NCI-H1092 treated with DMSO at 0.1 percent for 48 hours (cell line): ENCODE data around the gene IFT43.

Source experiments
- DNase-seq: peaks from one replicate; lab custom pipeline; 2025; lab: John Stamatoyannopoulos, UW

IFT43 gene

DNA sequence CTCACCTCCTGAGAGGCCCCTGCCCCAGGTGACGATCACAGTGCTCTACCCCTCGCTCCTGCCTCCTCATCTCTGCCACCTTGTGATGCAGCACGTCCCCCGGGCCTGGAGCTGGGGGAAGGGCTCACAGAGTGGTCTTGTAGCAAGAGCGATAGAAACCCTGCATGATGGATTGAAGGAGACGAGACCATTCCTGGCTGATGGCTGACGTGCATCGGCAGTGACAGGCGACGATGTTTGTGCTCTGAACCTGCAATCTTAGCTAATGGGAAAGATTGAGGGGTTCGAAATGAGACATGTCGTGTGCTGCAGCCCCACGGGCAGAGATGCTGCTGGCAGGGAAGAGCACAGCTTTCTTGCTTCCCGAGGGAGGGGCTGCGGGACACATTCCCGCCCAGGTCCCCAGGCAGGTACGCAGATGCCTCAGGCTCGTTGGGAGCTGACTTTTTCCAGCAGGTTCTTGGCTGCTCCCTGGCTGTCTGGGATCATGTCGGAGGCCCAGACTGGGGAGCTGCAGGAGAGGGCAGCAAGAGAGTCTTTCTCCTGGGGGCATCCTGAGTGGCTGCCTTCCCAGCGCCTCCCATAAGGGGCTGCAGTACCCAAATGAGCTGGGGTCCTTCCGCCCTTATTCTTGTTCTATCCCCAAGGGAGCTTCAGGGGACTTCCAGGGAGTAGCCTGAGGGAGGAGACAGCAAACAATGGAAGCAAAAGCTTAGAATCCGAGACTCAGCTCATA, 127.5 kb downstream of the IFT43 start:
- no peak for DNase-seq

DNA sequence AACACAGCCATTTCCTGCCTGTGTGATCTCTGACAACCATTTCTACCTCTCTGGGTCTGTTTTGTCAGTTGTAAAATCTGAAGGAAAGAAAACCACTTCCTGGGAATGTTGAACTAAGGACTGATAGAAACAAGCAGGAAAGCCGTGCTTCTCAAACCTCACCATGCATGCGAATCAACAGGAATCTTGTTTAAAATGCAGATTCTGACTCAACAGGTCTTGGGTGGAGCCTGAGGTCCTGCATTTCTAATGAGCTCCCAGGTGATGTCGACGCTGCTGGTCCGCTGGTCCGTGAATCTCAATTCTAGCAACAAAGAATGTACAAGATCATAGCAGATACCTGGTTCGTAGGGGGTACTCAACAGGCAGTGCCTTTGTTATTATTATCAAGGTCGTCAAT, 128.1 kb downstream of the IFT43 start:
- no peak for DNase-seq

DNA sequence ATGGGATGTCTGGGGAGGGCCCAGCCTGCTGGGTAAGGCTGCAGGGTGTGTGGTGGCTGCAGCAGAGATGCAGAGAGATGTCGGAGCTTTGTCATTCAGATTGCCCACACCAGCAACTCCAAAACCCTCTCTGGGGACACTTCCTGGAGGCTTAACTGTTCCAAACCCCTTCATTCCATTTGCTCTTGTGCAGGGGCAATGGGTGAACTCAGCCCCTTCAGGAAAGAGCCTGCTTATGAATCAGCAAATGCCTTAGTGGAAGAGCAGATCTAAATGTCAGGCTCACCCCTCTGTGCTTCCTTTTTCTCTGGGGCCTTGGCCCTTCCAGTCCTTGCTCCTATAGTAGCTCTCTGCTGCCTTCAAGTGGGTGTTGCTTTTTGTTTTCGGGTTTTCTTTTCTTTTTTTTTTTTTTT, 129.5 kb downstream of the IFT43 start:
- DNase-seq = no peak

DNA sequence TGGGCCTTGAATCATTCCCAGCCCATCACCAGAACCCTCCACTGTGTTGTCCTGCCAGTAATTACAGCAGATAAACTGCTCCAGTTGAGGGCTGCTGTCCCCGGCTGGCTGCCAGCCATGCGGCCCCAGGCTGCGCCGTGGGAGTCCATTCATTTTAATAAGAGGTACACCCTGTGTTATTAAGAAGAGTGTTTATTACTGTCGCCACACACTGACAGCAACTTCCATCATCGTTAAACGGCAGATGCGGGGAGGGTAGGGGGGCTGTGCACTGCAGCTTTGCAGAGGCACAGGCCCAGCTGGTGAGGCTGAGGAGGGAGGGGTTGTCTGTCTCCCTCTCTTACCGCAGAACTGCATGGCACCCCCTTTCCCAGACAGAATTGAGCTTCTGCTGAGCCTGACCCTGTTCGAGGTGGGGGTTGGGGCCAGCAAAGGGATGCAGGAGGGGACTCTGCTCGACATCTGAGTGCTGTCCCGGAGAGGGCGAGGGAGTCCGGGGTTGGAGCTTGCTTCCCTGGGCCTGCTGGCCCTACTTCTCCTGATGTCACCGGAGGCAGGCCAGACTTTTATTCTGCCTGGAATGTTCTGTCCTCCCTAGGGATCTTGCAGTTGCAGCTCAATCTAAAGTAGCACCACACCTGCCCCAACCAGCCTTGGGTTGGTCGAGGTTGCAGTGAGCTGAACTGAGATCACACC, 132.4 kb downstream of the IFT43 start:
- peak; percentile 60 for DNase-seq

DNA sequence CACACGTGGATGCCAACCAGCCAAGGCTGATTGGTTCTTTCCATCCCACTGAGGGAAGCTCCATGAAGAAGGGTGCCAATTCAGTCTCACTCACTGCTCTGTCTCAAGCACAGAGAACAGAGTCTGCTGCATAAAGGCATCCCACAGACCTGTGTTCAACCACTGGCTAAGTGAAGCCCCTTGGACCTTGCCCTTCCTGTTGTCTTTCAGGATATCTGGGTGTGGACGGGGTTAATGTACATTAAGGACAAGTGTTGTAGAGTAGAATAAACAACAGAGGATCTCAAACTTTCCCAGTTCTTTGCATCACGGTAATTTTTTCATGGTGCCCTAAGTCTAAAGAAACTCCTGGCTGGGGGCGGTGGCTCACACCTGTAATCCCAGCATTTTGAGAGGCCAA, 133.0 kb downstream of the IFT43 start:
- no peak for DNase-seq

DNA sequence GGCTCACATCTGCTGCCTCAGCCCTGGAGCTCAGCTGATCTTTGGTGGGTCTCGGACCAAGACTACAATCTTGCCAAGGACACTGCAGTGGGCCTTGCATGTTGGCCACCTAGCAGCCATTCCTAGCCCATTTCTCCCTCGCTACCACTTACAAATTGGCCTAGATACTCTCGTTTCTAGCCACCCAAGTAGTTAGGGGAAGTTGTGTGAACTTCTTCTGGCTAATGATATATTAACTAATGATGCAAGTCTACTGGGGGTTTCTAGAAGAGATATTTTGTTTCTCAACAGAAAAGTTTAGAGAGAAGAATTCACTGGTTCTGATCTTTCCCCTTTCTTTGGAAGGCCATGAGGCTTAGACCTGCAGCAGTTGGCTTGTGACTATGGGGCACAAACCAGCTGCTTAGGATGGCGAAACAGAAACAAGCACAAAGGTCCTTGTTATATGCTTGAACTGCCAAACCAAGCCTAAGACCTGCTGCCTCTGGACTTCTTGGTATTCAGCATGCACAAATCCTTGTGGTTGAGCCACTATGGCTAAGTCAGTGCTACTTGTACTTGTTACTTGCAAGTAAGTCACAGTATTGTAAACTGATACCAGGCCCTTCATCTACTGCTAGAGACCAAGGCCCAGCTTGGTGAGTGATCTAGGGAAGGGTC, 135.7 kb downstream of the IFT43 start:
- no peak for DNase-seq

DNA sequence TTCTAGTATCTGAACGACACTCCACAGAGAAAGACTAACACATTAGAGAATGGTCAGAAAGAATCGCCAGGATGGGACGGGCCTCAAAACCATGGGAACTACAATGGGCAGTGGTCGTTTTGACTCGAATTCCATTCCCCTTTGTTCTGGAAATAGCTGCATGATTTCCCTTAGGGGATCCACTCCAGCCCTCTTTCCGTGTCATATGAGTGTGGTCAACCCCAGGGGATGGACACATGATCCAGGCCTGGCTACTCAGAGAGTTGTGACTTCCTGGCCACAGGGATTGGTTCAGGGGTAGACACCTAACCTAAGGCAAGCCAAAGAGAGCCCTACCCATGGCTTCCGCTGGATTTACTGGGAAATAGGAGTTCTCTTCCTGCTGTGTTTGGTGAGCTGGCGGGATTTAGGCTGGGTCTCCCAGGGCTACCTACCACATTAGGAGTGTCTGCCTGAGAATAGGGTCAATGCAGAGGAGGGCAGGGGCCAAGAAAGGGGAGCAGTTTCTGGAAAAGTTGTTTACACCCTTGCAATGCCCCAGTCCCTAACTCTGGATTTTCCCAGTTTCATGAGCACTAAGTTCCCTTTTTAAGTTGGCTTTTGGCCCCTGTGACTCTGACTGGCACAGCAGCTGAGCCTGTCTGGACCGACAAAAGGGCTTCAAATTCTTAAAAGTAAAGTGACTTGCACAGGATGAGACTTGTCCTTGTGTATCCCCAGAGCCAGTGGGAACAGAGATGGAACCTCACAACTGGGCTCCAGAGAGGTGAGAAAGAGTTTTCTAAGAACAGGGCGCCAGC, 138.1 kb downstream of the IFT43 start:
- no peak for DNase-seq

DNA sequence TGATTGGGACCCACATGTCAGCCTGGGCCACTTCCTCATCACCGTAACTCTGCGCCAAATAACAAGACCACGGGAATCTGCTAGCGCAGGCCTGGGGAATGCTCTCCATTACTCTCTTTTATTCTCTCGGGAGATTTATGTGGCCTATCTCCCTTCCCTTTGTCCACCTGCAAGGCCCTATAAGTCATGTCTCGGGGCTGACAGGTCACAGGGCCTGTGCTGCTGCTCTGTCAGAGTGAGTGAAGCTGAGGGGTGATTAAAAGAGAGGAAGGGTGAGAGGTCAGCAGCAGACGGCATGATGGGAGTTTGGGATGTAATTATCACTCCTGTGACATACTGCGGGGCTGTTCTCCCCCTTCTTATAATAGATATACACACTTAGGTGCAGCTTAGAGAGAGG, 139.9 kb downstream of the IFT43 start:
- no peak for DNase-seq

DNA sequence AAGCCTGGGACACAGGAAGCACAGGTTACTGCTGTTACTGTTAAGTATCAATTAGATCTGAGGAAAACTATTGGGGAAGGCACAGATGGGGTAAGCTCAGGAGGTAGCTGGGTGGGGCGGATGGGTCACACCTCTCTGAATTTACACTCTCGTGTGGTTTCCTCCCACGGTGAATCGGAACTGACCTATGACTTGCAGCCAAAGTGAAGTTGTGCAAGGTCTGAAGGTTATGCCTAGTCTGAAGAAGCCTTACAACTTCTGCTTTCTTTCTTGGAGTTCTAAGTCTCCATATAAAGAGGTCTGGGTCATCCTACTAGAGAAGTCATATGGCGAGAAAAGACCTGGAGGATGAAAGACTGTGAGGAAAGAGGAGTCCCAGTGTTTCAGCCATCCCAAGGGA, 140.5 kb downstream of the IFT43 start:
- DNase-seq = no peak

DNA sequence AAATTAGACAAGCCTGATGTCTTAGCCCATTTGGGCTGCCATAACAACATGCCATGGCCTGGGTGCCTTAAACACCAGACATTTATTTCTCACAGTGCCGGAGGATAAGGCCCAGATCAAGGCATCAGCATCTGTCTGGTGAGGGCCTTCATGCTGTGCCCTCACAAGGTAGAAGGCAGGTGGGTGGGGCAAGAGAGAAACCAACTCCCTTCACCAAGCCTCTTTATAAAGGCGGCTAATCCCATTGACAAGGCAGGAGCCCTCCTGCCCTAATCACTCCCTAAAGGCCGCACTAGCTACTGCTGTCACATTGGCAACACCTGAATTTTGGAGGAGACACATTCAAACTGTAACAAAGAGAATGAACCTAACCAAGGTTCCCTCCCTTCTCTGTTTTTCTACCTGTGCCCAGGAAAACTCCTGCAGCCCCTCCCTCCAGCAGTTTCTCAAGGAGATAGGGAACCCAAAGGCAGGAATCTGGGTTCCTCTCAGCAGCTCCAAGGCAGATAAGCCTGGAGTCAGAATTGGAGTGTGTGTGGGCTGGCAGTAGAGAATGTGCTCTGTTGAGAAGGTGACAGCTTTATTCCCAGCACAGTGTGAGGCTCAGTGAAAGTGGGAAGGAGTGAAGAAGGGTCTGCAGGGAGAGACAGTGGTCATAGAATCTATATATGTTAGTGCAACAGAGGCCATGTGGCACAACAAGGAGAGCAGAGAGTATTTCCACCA, 144.5 kb downstream of the IFT43 start:
- no peak for DNase-seq

DNA sequence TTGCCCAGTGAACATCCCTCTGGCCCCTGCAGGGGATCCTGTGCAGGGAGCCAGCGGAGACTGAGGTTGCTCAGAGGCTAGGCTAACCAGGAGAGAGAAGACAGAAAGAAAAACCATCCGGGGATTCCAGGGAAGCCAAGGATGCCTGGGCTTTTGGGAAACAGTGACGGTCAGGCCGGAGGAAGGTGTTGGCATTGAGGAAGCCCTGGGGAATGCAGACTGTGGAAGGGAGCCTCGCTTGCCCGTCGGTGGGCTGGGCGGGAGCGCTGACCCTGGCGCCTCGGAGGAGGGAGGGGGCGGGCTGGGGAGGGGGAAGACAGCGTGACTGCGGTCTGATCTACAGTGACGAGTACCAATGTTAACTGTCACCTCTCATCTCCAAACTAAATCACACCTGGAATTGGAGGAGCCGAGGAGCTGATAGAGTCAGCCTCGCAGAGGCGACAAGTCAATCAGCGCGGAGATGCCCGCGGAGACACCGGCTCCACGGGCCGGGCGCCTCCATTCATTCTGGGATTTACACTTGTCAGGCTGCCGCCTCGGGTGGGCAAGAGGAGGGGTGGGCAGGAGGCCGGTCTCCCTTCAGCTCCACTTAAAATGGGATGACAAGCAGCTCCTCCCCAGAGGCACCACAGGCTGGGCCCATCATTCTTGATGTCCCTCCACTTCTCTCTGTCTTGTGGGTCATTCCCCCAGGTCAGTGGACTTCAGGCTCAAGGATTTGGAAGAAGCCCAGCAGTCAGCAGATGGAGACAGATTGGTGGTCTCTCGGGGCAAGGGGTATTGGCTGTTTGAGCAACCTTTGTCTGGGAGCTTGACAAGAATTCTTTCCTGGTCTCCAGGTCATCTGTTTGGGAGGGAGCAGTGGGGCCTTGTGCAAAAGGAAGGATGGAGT, 145.8 kb downstream of the IFT43 start:
- DNase-seq = no peak

DNA sequence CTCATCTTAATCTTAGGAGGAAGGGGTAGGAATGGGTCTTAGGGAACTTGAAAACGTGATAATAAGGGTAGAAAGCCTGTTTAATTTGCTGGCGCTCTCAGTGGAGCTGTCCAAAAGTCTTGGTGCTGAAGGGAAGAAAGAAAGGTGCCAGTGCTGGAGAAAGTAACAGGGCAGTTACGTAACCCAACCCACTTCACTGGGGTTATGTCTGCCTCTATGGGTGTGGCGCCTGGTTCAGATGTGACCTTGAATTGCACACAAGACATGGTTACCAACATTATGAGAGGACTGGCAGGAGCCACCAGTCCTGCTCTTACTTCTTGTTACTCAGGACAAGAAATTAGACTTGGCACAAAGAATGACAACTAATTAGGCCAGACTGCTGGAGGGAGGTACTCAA, 147.5 kb downstream of the IFT43 start:
- DNase-seq = no peak
